ENCODE measurements around the gene MPL. TPM values are rescaled to one million over a fixed set of nuclear protein-coding genes. Genes with fewer than 3 reads are reported as not detected.
"Not testable (repeated sequence)": the region's sequence is repeated elsewhere in the genome, so short reads cannot be mapped to it uniquely, and the experiment has no call there.

Gene MPL
- polyA plus RNA-seq, 10 donors = 0.07 to 0.36 (median 0.13) TPM; not detected in 3

- DNase-seq = peak in 1 of 3 donors; percentile 57
Measured at GRCh38 chr1:43373066-43373940, 35.7 kb downstream of the MPL start.

- DNase-seq = no peak
Measured at GRCh38 chr1:43376723-43377235, 39.2 kb downstream of the MPL start.

- DNase-seq = no peak
Measured at GRCh38 chr1:43377831-43378230, 40.2 kb downstream of the MPL start.

GRCh38 chr1:43379476-43379875, 41.9 kb downstream of the MPL start:
- DNase-seq = no peak

GRCh38 chr1:43381612-43382011, 44.0 kb downstream of the MPL start:
- no peak for DNase-seq

GRCh38 chr1:43382027-43382779, 44.6 kb downstream of the MPL start:
- DNase-seq = no peak

- DNase-seq = no peak
Measured at GRCh38 chr1:43383449-43383848, 45.8 kb downstream of the MPL start.

- no peak for DNase-seq
Measured at GRCh38 chr1:43386676-43387075, 49.1 kb downstream of the MPL start.

GRCh38 chr1:43387976-43388599, 50.5 kb downstream of the MPL start:
- no peak for DNase-seq

GRCh38 chr1:43388613-43389012, 51.0 kb downstream of the MPL start:
- DNase-seq = no peak

GRCh38 chr1:43389326-43390313, 52.0 kb downstream of the MPL start, which contains the start of the genes MED8 and SZT2:
TSS of gene MED8 (minus strand) at chr1:43389800. CDS start at chr1:43389764, 36 bp downstream.
TSS of gene SZT2 (plus strand) at chr1:43389899. CDS start at chr1:43389969, 70 bp downstream.
- peak; percentile 96 to 98 (median 97) for DNase-seq

GRCh38 chr1:43392702-43393101, 55.1 kb downstream of the MPL start:
- DNase-seq = no peak

- DNase-seq = no peak
Measured at GRCh38 chr1:43395523-43395922, 57.9 kb downstream of the MPL start.

GRCh38 chr1:43396059-43396458, 58.4 kb downstream of the MPL start:
- DNase-seq = no peak

GRCh38 chr1:43398227-43398626, 60.6 kb downstream of the MPL start:
- no peak for DNase-seq

- not testable (repeated sequence) for DNase-seq
Measured at GRCh38 chr1:43400441-43400840, 62.8 kb downstream of the MPL start.

- DNase-seq = no peak
Measured at GRCh38 chr1:43402089-43402865, 64.7 kb downstream of the MPL start.
